Superior temporal gyrus (tissue), 1 donor: ENCODE data around the gene FLACC1.
A peak's percentile ranks its signal among the peaks of the same experiment; 100 is the strongest.

Source experiments
- DNase-seq: peaks from one replicate; pipeline ENCODE4 v3.0.0-alpha.2; 2016; ENCODE audit errors: extremely low spot score

FLACC1 gene

GRCh38 chr2:201275990-201276389 lies 81.2 kb downstream of the FLACC1 start:
- no peak for DNase-seq

GRCh38 chr2:201275069-201275468 lies 82.1 kb downstream of the FLACC1 start:
- DNase-seq: no peak

- no peak for DNase-seq
Measured at GRCh38 chr2:201273330-201273983, 83.7 kb downstream of the FLACC1 start.

DNA sequence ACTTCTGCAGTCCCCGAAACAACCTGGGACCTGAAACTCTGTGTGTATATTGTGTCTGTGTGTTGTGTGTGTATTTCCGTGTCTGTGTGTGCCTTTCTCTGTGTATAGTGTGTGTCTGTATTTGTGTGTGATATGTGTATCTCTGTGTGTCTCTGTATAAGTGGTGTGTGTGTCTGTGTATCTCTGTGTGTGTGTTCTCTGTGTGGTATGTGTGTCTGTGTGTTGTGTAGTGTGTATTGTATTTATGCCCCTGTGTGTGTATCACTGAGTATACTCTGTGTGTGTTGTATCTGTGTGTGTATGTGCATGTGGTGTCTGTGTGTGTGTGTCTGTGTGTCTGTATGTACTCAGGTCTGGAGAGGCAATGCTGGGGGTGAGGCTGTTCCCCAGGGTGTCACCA lies 85.2 kb downstream of the FLACC1 start:
- no peak for DNase-seq

- DNase-seq: no peak
Measured at GRCh38 chr2:201270293-201271001, 86.7 kb downstream of the FLACC1 start.

- no peak for DNase-seq
Measured at GRCh38 chr2:201269764-201270163, 87.4 kb downstream of the FLACC1 start.

GRCh38 chr2:201267278-201268030 lies 89.7 kb downstream of the FLACC1 start:
- DNase-seq: no peak

- no peak for DNase-seq
Measured at GRCh38 chr2:201266629-201267028, 90.5 kb downstream of the FLACC1 start.

DNA sequence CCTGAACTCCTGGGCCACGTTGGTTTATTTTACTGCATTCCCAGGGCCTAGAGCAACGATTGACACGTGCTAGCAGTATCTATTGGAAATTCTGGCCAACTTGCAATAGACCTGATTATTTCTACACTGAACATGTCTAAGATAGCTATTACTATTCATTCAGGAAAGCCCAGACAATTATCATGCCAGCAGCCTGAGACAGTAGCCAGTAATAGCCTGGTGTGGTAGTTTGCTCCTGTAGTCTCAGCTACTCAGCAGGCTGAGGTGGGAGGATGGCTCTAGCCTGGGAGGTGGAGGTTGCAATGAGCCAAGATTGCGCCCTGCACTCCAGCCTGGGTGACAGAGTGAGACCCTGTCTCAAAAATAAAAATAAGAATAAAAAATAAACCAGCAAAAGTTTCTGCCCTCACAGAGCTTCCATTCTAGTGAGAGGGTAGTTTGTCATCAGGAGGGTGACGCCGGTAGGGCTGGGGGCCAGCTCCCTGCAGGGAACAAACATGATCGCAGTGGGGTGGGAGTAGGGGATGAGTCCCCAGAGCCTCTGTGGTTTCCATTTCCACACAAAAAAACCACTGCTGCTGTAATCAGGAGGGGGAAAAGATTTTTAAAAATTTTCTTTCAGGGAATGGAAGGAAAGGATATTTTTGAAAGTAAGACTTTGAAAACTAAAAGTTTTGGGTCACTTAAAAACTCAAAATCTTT lies 92.5 kb downstream of the FLACC1 start:
- no peak for DNase-seq

DNA sequence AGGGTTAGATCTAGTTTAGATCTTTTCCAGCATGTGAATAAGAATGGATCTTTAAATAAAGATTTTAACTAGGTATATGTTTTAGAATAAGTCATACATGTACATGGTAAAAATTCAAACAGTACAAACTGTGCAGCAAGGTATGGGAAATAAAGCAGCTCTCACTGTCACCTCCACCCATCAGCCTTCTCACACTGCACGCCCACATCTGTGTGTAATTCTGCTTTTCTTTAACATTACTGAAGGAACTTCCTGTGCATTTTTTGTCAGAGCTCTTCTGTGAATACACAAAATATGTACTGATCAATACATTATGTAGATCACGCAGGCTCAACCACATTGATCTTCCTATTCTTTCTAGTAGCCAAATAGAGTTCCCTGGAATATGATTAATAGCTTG lies 93.4 kb downstream of the FLACC1 start:
- no peak for DNase-seq

DNA sequence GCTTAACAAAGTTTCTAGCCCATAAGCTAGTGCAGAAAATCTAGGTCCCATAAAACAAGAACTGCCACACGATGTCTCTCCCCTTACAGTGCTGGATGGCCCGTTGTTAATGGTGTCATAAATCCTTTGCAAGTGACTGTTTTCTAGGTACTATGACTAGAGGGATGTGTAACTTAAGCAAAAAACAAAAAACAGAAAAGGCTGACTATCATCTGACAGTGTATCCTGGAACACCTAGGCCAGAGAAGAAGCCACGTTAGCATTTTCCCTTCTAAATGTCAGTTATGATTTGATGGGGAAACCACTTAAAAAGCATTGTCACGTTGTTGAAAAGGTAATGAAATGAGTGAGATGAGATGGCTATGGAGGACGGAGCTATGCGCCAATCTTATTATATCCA lies 94.4 kb downstream of the FLACC1 start:
- DNase-seq: no peak

DNA sequence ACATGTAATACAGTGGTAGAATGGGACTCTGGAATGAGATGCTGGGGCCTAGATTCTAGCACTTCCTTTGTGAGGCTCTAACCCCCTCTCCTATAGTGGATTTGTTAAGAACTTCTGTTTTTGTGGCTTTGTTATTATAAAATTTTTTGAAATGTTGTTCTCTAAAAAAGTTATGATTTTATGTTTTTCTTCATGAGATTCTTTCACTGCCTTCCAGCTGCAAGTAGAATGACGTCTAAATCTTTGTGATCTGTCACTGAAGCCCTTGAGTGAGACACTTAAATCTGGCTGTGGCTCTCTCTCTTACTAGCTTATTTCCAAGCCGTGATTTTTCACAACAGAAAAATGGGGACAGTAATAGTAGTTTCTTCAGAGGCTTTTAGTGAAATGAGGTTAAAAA lies 95.2 kb downstream of the FLACC1 start:
- no peak for DNase-seq

DNA sequence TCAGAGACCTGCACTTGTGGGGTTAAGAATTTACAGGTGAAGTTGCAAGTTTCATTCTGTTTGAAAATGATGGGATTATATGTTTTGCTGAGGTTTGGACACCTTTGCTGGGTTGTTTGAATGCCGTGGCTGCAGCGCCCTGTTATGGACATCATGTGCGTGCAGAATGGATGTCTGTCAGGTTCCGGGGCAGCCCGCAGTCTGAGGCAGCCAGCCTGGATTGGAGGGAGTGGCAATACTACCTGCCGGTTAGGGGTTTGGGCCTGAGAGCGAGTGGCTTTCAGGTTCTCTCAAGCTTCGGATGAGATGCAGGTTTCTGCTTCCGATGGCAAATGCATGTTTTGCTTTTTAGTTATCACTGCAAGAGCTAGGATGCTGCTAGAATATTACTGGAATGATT lies 95.7 kb downstream of the FLACC1 start:
- no peak for DNase-seq

DNA sequence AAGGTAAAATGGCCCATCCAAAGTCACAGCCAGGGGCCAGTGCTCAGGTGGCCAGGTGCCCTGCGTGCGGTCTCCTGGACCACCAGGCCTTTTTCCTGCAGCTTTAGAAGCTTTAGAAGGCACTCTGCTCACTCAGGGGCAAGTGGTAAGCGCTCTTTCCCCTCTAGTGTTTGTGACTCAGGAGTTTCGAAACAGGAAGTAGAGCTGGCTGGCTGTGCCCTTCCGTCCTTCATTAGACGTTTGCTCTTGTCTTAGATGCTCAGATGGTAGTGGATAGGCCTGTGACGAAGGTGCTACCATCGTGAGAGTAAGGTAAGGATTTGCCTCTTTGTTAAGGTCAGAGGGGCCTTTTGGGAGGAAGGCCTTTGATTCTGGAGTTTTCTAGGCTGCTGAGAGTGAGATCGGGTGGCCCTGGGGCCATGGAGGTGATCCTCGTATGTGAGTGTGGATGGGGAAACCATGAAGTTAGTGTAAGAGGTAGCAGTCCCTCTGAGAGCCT lies 96.8 kb downstream of the FLACC1 start, which contains the start of gene CASP8:
Gene CASP8 (plus strand): TSS at position 235 of the 499 bp plus-strand sequence. CDS start 5,951 bp downstream, outside the sequence.
- DNase-seq: no peak

DNA sequence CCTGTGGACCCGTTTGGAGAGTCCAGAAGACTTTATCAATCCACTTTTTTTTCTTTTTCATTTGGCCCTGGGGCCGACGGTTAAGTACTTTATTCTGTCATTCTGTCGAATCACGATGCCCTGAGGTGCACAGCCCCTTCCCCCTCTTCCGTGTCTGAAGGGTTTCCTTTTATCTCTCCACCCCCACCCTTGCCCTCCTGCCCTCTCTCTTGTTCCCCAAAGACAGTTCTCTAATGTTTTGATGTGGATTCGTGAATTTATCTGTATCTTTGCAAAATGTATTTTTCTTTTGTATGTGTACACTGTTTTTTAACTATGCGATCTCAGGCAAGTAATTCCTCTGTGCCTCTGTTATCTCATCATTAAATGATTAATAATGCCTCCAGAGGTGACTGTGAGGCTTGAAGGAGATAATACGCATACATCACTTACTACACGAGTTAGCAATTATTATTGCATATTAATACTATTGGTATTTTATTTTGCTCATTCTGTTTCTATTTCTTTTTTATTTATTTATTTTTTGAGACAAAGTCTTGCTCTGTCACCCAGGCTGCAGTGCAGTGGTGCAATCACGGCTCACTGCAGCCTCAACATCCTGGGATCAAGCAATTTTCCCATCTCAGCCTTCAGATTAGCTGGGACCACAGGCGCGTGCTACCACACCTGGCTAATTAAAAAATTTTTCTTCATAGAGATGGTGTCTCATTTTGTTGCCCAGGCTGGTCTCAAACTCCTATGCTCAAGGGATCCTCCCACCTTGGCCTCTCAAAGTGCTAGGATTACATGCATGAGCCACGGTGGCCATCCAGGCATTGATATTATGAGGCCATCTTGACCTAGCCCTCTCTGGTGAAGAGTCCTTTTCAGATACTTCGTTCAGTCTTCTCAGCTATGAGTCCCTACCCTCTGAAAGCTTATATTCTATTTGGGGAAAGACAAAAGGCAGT lies 98.2 kb downstream of the FLACC1 start:
- DNase-seq: no peak

GRCh38 chr2:201257956-201258665 lies 99.0 kb downstream of the FLACC1 start:
- DNase-seq: peak; percentile 41

GRCh38 chr2:201257381-201257955 lies 99.7 kb downstream of the FLACC1 start:
- no peak for DNase-seq

DNA sequence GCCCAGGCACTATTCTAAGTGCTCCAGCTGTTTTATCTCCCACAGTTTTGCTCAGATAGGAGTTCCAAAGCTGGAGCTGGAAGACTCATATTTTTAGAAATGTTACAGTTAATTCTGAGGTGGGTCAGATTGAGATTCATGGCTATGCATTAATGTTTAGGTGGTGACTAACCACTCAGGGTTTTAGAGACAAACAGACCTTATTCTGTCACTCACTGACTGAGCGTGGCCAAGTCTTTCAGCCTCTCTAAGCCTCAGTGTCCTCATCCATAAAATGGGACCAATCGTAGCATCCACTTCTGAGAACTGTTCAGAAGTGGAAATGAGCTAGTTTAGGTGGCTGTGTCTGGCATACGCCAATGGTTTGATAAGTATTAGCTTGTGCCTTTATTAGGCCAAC lies 101.1 kb downstream of the FLACC1 start:
- DNase-seq: no peak

- no peak for DNase-seq
Measured at GRCh38 chr2:201255408-201256033, 101.6 kb downstream of the FLACC1 start.
